ENCODE measurements around the gene ADRA2B.
"Not testable (repeated sequence)": the region's sequence is repeated elsewhere in the genome, so short reads cannot be mapped to it uniquely, and the experiment has no call there.

Gene ADRA2B

GRCh38 chr2:96085541-96086355 is 30.6 kb downstream of the ADRA2B start:
- peak in 1 of 2 experiments; percentile 5 for DNase-seq

- not testable (repeated sequence) for DNase-seq
Measured at GRCh38 chr2:96084858-96085518, 31.4 kb downstream of the ADRA2B start.

GRCh38 chr2:96083989-96084857 is 32.1 kb downstream of the ADRA2B start:
- DNase-seq, result peak in 1 of 2 experiments; percentile 8

- DNase-seq, result peak in 1 of 2 experiments; percentile 13
Measured at GRCh38 chr2:96083064-96083939, 33.1 kb downstream of the ADRA2B start.

GRCh38 chr2:96082211-96083063 is 33.9 kb downstream of the ADRA2B start:
- peak in 1 of 2 experiments; percentile 7 for DNase-seq

- no peak for DNase-seq
Measured at GRCh38 chr2:96081042-96081441, 35.3 kb downstream of the ADRA2B start.

GRCh38 chr2:96075199-96075771 is 41.1 kb downstream of the ADRA2B start:
- DNase-seq, result no peak

GRCh38 chr2:96074156-96074555 is 42.2 kb downstream of the ADRA2B start:
- DNase-seq, result no peak

- DNase-seq, result no peak
Measured at GRCh38 chr2:96073170-96073775, 43.1 kb downstream of the ADRA2B start.

- no peak for DNase-seq
Measured at GRCh38 chr2:96072746-96073145, 43.6 kb downstream of the ADRA2B start.

GRCh38 chr2:96071977-96072491 is 44.3 kb downstream of the ADRA2B start:
- DNase-seq, result not testable (repeated sequence)

GRCh38 chr2:96071087-96071976 is 45.0 kb downstream of the ADRA2B start:
- DNase-seq, result not testable (repeated sequence)

- DNase-seq, result not testable (repeated sequence)
Measured at GRCh38 chr2:96070351-96070750, 46.0 kb downstream of the ADRA2B start.

- DNase-seq, result not testable (repeated sequence)
Measured at GRCh38 chr2:96069878-96070277, 46.5 kb downstream of the ADRA2B start.

- not testable (repeated sequence) for DNase-seq
Measured at GRCh38 chr2:96067902-96068581, 48.3 kb downstream of the ADRA2B start.

- not testable (repeated sequence) for DNase-seq
Measured at GRCh38 chr2:96067098-96067660, 49.2 kb downstream of the ADRA2B start.

- DNase-seq, result not testable (repeated sequence)
Measured at GRCh38 chr2:96066511-96066910, 49.9 kb downstream of the ADRA2B start.

- peak in 1 of 2 experiments; percentile 14 for DNase-seq
Measured at GRCh38 chr2:96065954-96066353, 50.4 kb downstream of the ADRA2B start.

All from activated T-cell treated with anti-CD3 and anti-CD28 coated beads, Interleukin-2, amount 50 U/mL, for 48 hours (primary cell).